H1 (cell line): ENCODE measurements around the gene ACBD4. TPM values are rescaled to one million over a fixed set of nuclear protein-coding genes. Genes with fewer than 3 reads are reported as not detected.

Source experiments
- CBX8 ChIP-seq: fragments of 300-800, 300-1000 bp; sonication (generic); IDR thresholded peaks from 2 replicates; pipeline ENCODE4 v1.7.1; 2016; ENCODE audit warnings: low read depth, low read length, borderline replicate concordance
- GABPA ChIP-seq: IDR thresholded peaks from 2 replicates; pipeline ENCODE4 v1.6.1; 2011; ENCODE audit warnings: mild to moderate bottlenecking, low read length, moderate library complexity, borderline replicate concordance; ENCODE audit not compliant: insufficient read depth
- TAF7 ChIP-seq: optimal IDR thresholded peaks from 2 replicates; pipeline ENCODE3; 2011; ENCODE audit warnings: low read depth, mild to moderate bottlenecking, inconsistent platforms, low read length, moderate library complexity, borderline replicate concordance
- TEAD4 ChIP-seq: IDR thresholded peaks from 2 replicates; pipeline ENCODE4 v1.6.1; 2012; ENCODE audit warnings: low read depth, low read length, inconsistent platforms, mixed read lengths
- ZNF274 ChIP-seq: IDR thresholded peaks from 2 replicates; pipeline ENCODE4 v1.7.0; 2012; ENCODE audit warnings: low read length, borderline replicate concordance; ENCODE audit errors: extremely low read depth
- polyA plus RNA-seq, 7 experiments: library from polyadenylated mRNA; depleted of rRNA in 3 of 7; stranded (reverse) in 5 of 7; unstranded in 2 of 7; fragments of >200 nt in 5 of 7; fragments of 200-250 nt in 2 of 7; gene quantifications; 1 replicate in 5 of 7; 2 replicates in 1 of 7; 4 replicates in 1 of 7; pipeline versions ENCODE4 v1.2.1 to v1.2.3, GENCODE V29; 2011 to 2013; ENCODE audit warnings: missing spikeins in 2 of 7, mixed read lengths in 2 of 7
- total RNA-seq: library from RNA; stranded (reverse); fragmentation: NEBNext Ultra II Directional; extraction: Animal tissue kit (Norgen Biotek cat#: 25700); gene quantifications from 2 replicates; pipeline ENCODE4 v1.2.1, GENCODE V29; 2021
- TF ChIP-seq, protein P1 (sequence below): IDR thresholded peaks from 2 replicates; pipeline ENCODE4 v1.6.1; 2012; ENCODE audit warnings: inconsistent platforms

The ACBD4 gene
- total and polyA plus RNA-seq, 2 of the 8 experiments (the other 6 are each of a cell fraction or from before 2014, with no cell fraction given) = 7.3 to 10.7 TPM

DNA sequence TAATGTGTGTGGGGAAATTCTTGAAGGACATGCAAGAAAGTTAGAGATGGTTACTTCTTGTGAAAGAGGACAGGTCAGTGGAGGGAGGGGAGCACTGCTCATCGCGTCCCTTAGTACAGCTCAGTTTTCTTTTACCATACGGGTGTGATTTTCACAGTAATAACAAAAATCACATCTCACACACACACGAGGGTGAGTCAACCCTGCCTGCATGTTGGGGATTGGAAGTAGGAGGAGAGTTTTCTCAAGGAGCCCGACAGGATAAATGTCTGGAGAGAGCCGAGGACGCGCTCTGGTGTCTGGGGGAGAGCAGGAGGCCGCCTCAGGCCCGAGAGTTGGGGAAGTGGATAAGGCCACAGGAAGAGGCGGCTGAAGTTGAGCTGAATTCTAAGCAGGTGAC, 19.6 kb upstream of the ACBD4 start (continued):
- TF ChIP-seq TAF7 = no peak
- TF ChIP-seq ZNF274 = no peak
- no peak for TF ChIP-seq CBX8
- no peak for TF ChIP-seq GABPA
- TF ChIP-seq TEAD4 = no peak
- TF ChIP-seq, protein P1, sequence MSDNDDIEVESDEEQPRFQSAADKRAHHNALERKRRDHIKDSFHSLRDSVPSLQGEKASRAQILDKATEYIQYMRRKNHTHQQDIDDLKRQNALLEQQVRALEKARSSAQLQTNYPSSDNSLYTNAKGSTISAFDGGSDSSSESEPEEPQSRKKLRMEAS = no peak
